Pulmonary artery endothelial cell (primary cell): ENCODE data around the gene SELENBP1. TPM values are rescaled to one million over a fixed set of nuclear protein-coding genes. Genes with fewer than 3 reads are reported as not detected.
"Not testable (repeated sequence)": the region's sequence is repeated elsewhere in the genome, so short reads cannot be mapped to it uniquely, and the experiment has no call there.

Experiments
- DNase-seq: peaks from one replicate; pipeline ENCODE4 v3.0.0-alpha.2; 2011; ENCODE audit warnings: low read depth, low spot score
- total RNA-seq: library from RNA; depleted of rRNA; stranded (reverse); fragments of >200 nt; gene quantifications from 2 replicates; pipeline ENCODE4 v1.2.3, GENCODE V29; 2014

SELENBP1 gene
- 9.4 and 11.7 TPM in 2 replicates for total RNA-seq

DNA sequence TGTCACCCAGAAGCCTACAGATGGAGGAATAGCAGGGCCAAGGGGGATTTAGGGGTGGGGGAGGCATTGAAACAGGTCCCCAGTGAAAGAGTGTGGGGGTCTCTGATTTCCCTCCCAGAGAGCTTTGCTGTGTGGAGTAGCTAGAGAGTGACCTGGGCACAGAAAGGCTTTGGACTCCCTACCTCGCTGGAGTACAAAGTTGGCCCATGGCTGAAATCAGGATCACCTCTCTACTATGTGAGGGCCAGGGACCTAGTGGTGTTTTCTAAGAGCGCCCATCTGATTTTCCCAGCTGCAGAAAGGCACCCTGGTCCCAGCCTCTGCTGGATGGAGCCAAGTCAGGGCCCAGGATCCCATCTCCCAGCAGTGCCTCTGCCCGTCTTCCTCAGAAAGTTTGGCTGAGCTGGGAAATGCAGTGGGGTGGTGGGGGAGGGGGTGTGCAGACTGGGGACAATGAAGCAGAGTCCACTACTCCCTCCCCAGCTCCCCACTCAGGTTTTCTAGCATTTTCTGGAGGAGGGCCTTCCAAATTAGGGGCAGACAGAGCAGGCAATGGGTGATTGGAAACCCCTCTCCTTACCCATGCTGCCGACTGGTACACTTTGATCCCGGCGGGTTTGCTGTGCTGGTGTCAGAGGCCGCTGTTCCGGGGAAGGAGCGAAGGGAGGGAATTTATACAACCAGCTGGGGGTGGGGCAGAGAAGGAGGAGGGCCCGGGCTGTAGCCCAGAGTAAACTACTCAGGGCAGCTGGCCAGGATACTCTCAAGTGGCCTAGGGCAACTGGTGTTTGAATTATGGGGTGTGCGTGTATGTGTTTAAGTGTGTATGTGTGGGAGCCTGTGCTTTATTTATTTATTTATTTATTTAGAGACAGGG is at the start of gene SELENBP1:
Gene SELENBP1, minus strand, starts transcription at position 648 of the 877 bp plus-strand sequence. Its CDS starts 64 bp downstream, at position 584.
- no peak for DNase-seq

GRCh38 chr1:151419819-151420218 is 47.3 kb upstream of the SELENBP1 start:
- DNase-seq: no peak

DNA sequence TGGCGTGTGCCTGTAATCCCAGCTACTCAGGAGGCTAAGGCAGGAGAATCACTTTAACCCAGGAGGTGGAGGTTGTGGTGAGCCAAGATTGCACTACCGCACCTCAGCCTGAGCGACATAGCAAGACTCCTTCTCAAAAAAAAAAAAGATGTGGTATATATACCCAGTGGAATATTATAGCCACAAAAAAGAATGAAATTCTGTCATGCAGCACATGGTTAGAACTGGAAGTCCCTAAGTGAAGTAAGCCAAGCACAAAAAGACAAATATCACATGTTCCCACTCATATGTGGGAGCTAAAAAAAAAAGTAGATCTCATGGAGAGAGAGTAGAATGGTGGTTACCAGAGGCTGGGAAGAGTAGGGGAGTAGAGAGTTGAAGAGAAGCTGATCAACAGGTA is 45.6 kb upstream of the SELENBP1 start:
- no peak for DNase-seq

GRCh38 chr1:151416231-151416630 is 43.7 kb upstream of the SELENBP1 start:
- no peak for DNase-seq

- DNase-seq: no peak
Measured at GRCh38 chr1:151411884-151412283, 39.4 kb upstream of the SELENBP1 start.

DNA sequence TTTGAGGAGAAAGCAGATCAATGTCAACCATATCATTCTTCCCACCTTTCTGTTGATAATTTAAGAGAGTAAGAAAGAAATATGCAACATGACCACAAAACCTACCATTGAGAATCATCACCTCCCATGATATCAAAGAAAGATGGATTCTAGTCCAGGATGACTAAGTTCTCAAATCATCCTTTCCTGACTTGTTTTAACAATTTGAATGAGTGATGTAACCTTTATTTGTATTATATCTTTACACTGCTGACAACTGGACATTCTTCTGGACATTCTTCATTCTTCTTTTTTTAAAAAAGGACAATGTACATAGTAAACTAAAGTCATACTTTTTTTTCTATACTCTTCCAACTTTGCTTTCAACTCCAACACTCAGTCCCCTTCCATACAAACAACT is 36.4 kb upstream of the SELENBP1 start:
- DNase-seq: no peak

GRCh38 chr1:151407304-151407703 is 34.8 kb upstream of the SELENBP1 start:
- no peak for DNase-seq

- DNase-seq: no peak
Measured at GRCh38 chr1:151406176-151406575, 33.7 kb upstream of the SELENBP1 start.

- no peak for DNase-seq
Measured at GRCh38 chr1:151405187-151405951, 32.9 kb upstream of the SELENBP1 start.

- DNase-seq: no peak
Measured at GRCh38 chr1:151403612-151404011, 31.1 kb upstream of the SELENBP1 start.

- no peak for DNase-seq
Measured at GRCh38 chr1:151402764-151403163, 30.3 kb upstream of the SELENBP1 start.

- DNase-seq: no peak
Measured at GRCh38 chr1:151401860-151402259, 29.4 kb upstream of the SELENBP1 start.

- no peak for DNase-seq
Measured at GRCh38 chr1:151401125-151401788, 28.8 kb upstream of the SELENBP1 start.

DNA sequence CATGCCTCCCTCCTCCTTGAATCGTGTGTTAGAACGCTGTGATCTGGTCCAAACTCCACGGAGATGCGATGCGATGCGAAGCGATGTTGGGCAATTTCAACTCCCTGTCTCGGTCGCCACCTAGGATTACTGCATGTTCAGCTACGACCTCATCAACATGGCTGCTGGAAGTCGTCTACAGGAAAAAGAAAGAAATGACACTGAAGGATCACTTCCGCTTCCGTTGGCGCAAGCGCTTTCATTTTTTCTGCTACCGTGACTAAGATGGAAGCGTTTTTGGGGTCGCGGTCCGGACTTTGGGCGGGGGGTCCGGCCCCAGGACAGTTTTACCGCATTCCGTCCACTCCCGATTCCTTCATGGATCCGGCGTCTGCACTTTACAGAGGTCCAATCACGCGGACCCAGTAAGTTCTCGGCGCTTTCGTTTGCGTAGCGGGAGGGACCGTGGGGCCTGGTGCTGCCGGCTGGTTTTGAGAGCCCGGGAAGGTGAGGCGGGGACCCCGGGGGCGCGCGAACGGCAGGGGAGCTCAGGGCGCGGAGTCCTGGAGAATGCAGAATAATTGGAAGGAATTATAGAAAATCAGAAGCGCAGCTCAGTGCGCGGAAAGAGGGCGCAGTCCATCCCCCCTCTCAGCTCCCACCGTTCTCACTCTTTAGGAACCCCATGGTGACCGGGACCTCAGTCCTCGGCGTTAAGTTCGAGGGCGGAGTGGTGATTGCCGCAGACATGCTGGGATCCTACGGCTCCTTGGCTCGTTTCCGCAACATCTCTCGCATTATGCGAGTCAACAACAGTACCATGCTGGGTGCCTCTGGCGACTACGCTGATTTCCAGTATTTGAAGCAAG is 27.0 kb upstream of the SELENBP1 start, which contains the start of gene PSMB4:
Gene PSMB4, plus strand, starts transcription at position 250 of the 848 bp plus-strand sequence. Its CDS starts 15 bp downstream, at position 265.
- DNase-seq: peak; percentile 72

DNA sequence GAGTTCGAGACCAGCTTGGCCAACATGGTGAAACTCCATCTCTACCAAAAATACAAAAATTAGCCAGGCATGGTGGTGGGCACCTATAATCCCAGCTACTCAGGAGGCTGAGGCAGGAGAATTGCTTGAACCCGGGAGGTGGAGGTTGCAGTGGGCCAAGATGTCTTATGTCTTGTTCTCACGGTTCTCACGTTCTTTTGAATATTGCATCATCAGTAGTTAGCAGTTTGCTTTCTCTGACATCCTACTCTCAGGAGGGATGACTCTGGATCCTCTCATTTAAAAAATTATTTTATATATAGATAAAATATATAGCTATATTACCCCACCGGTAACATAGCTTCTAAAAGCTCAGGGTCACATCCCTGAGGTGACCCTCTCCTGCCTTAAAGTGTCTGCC is 23.8 kb upstream of the SELENBP1 start:
- not testable (repeated sequence) for DNase-seq

GRCh38 chr1:151393583-151393982 is 21.1 kb upstream of the SELENBP1 start:
- no peak for DNase-seq

DNA sequence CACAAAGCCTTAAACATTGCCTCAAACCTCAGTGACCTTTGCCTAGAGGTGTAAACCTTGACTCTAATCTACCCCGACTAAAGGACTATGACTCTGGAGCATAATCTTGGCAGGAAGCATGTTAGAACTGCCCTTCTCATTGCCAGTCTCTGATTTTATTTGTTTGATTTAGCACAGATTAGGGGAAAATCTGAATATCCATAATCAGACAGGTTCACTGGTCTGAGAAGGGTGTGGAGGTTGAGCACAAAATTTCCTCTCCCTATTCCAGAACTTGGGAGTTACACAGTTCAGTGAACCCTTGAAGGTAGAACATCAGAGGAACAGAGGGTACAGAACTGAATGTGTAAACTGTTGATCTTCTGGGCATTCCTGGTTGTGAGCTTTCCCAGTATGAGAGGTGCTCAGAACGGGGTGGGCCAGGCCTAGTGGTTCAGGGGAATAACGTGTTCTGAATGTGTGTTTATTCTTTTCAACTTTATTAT is 18.6 kb upstream of the SELENBP1 start:
- DNase-seq: no peak

GRCh38 chr1:151390221-151391078 is 17.9 kb upstream of the SELENBP1 start:
- not testable (repeated sequence) for DNase-seq

GRCh38 chr1:151386002-151386401 is 13.5 kb upstream of the SELENBP1 start:
- no peak for DNase-seq

- DNase-seq: no peak
Measured at GRCh38 chr1:151384584-151384983, 12.1 kb upstream of the SELENBP1 start.
